Limb (tissue), 2 donors: ENCODE data around the gene KLHL26.

Source experiments
- DNase-seq, 2 donors: peaks; one replicate each; pipeline ENCODE4 v3.0.0-alpha.2; 2016; ENCODE audit errors: extremely low spot score in 2 of 2

The KLHL26 gene

GRCh38 chr19:18716857-18717256, 80.0 kb downstream of the KLHL26 start:
- DNase-seq, result no peak

- DNase-seq, result no peak
Measured at GRCh38 chr19:18717601-18718000, 80.8 kb downstream of the KLHL26 start.

- no peak for DNase-seq
Measured at GRCh38 chr19:18718015-18718526, 81.2 kb downstream of the KLHL26 start.

- DNase-seq, result no peak
Measured at GRCh38 chr19:18718846-18719458, 82.1 kb downstream of the KLHL26 start.

GRCh38 chr19:18719541-18719940, 82.7 kb downstream of the KLHL26 start:
- no peak for DNase-seq
